ENCODE results near the gene NBAS.

NBAS gene

DNA sequence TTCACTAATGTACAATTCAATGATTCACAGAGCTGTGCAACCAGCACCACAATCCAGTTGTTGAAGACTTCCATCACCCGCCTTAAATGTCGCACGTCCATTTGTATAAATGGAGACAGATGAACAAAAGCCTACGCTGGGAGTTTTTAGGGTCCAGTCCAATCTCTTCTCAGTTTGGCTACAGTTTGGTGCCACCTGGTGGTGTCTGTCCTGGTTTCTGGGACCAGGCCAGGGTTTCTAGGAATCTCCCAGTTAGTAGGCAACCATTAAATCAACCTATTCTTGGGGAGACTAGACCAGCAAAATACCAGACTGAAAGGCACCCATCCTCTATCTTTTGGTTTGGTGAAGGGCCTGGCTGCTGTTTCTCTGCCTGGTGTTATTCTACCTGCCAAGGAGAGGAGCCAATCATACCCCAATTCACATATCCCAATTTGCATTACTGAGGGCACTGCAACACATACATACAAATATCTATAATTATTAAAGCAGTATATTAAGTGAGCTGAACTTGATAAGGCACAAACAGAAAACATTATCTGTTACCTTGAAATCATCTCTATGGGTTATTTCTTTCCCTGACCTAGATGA is 27.3 kb upstream of the NBAS start:
- DNase-seq, result peak; percentile 19

GRCh38 chr2:15584767-15585469 is 23.8 kb upstream of the NBAS start:
- no peak for DNase-seq

- DNase-seq, result no peak
Observed at GRCh38 chr2:15584316-15584715, 23.2 kb upstream of the NBAS start.

DNA sequence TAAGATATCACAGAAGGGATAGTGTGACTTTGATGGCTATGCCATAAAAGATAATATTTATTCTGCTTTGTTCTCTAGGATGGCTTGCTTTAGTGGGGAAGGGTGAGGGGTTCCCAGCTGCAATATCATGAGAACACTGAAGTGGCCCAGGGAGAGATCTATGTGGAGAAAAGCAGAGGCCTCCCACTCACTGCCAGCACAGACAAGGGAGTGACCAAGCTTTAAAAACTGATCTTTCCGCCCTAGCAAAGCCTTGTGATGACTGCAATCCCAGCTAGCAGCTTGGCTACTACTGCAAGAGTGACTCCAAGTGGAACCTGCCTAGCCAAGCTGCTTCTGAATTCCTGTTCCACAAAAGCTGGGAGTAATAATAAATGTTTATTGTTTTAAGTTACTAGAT is 22.7 kb upstream of the NBAS start:
- no peak for DNase-seq

DNA sequence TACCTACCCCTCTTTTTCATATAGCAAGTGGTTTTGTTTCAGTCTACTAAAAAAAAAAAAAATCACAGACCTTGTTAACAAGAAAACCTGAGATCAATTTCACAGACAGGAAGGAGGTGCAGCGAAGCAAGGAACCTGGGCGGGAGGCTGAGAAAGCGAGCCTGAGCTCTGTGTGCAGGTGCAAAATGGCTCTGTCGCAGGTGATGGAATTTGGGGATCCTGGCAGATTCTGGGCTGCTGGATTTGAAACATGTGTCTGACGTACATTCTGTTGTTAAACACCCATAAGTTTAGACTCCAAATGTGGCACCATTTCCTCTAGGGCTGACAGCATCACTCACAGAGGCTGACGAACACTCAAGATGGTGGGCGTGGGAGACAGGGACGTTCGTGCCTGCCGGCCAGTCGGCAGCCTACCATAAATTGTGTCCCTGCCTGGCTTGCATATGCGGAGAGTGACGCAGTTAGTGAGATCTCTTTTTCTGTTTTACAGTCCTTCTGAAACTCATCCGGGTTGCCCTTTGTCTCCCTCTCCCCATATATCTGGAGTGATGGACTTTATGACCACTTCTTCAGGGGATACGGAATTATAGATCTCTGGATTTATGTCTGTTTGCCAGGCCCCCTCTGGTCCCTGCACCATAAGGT is 21.7 kb upstream of the NBAS start:
- DNase-seq, result no peak

- no peak for DNase-seq
Observed at GRCh38 chr2:15580451-15580850, 19.3 kb upstream of the NBAS start.

DNA sequence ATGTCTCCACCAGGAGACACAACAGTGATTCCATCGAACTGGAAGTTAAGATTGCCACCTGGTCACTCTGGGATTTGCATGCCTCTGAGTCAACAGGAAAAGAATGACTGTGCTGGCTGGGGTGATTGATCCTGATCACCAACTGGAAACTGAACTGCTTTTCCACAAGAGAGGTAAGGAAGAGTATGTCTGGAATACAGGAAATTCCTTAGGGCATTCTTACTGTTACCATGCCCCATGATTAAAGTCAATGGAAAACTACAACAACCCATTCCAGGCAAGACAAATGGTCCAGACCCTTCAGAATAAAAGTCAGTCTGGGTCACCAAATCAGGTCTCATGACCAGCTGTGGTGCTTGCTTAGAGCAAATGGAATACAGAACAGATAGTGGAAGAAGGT is 18.5 kb upstream of the NBAS start:
- no peak for DNase-seq

DNA sequence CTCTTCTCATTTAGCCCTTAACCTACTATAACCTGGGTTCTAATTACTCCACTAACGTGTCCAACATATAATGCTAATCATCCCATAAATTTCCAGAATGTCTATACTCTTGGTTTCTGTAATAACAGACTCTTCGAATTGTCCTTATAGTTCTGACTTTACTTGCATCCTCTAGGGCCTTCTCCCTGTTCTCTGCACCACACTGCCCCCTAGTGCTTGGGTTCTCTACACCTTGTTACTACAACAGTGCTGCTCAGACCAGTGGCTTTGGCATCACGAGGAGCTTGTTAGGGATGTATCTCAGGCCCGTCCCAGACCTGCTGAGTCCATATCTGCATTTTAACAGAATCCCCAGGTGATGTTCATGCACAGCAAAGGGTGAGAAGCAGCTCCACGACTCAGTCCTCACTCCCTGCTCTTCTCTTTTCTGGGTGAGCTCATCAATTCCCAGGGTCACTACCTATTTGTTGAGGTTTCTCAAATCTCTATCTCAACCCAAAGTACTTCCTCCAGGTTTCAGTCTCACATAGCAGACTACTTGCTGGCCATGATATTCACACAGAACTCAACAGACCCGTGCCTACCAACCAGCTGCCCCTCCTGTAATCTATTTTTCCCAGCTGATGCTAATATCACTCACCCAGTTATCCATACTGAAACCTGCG is 16.1 kb upstream of the NBAS start:
- peak; percentile 91 for DNase-seq

GRCh38 chr2:15571729-15572128 is 10.6 kb upstream of the NBAS start:
- no peak for DNase-seq

GRCh38 chr2:15570104-15570503 is 9.0 kb upstream of the NBAS start:
- DNase-seq, result no peak

GRCh38 chr2:15568874-15569273 is 7.7 kb upstream of the NBAS start:
- DNase-seq, result no peak

DNA sequence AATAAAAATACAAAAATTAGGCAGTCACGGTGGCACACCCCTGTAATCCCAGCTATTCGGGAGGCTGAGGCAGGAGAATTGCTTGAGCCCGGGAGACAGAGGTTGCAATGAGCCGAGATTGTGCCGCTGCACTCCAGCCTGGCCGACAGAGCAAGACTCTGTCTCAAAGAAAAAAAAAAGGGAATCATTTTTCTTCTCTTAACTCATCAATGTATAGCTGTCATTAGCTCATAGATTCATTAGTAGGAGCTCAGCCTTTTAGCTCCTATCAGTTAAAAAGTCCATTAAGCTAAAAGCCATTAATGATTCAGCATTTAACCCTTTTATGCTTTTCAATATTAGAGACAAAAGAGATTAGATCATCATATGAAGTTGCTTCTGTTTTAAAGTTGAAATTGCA is 5.8 kb upstream of the NBAS start:
- no peak for DNase-seq

DNA sequence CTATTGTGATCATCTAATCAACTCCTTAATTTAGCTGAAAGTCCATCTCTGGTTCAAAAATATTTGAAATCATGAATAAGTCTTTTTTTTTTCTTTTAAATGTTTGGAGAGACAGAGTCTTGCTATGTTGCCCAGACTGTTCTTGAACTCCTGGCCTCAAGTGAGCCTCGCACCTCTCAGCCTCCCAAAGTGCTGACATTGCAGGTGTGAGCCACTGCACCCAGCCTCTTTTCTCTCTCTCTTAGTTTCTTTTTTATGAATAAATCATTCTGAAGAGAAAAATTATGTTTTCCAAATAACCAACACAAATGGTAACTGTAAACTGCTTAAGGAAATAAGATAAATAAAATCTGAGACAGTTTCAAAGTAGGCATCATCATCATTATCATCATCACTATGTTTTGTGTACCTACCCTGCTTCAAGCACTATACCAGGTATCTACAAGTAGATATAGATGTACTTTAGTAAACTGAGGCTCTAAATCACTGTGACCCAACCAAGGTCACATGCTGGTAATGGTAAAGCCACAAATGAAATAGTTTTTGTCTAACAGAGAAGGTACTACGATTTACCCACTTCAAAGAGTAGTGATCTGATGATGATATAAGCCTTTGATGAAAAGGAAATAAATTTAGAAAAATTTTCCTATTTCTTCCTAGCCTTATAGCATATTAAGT is 5.0 kb upstream of the NBAS start:
- no peak for DNase-seq

GRCh38 chr2:15565392-15565791 is 4.3 kb upstream of the NBAS start:
- no peak for DNase-seq

DNA sequence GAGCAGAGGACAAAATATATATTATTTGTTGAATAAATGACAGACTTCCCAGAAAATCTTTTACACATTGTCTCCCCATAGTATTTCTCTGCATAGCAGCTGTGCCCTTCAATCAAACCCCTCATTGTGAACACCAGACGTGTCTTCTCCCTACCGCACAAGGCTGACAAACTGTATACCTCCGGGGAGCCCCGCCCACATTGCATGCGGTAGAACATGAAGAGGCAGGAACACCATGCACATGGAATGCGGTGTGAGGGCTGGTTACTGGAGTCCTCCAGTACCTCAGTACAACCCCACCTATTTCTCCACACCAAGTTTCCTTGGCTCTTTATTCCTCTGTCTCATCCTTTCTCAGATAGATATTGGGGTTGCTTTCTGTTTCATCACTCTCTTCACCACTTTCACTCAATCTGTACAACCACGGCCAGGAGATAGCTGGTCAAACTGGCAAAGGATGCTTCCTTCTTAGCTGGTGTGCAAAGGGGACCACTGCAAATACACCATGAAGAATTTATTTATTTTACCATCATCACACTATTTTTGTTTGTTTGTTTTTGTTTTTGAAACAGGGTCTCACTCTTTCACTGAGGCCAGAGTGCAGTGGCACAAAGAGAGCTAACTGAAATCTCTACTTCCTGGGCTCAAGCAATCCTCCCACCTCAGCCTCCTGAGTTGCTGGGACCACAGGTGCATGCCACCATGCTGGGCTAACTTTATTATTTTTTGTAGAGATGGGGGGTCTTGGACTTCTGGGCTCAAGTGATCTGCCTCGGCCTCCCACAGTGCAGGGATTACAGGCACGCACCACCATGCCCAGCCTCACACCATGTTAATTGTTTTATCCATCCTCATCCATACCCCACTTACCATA is 2.3 kb upstream of the NBAS start:
- no peak for DNase-seq

- no peak for DNase-seq
Observed at GRCh38 chr2:15562354-15563031, 1.4 kb upstream of the NBAS start.

DNA sequence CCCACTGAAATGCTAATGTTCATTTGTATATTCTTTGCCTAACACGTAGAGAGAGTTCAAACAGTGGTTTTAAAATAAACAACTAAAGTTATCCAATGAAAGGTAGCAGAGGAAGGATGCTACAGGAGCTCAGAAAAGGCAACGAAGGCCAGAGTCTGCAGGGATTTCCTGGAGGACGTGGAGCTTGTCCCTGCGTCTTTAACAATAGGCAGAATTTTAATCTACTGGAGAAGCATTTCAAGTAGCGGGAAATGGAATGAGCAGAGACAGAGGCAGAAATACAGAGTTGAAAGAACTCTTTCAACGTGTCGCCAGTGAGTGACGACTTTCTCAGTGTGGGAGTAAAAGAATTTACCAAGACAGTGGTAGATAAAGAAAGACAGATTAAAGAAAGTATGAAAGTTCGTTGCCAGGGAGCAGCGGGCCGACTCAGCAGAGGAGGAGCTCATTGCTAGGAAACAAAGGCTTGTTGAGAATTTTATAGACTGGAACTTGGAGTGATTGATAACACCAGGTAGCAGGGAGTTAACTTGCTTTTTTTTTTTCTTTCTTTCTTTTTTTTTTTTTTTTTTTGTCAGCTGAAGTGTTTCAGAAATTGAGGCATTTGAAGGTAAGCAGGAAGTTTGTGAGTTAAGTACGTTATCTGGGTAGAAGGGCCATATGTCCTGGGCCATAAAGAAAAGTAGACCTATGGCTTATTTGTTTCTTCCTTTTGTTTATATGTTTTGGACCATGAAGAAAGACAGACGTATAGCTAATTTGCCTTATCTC is 625 bp upstream of the NBAS start:
- DNase-seq, result peak; percentile 21

DNA sequence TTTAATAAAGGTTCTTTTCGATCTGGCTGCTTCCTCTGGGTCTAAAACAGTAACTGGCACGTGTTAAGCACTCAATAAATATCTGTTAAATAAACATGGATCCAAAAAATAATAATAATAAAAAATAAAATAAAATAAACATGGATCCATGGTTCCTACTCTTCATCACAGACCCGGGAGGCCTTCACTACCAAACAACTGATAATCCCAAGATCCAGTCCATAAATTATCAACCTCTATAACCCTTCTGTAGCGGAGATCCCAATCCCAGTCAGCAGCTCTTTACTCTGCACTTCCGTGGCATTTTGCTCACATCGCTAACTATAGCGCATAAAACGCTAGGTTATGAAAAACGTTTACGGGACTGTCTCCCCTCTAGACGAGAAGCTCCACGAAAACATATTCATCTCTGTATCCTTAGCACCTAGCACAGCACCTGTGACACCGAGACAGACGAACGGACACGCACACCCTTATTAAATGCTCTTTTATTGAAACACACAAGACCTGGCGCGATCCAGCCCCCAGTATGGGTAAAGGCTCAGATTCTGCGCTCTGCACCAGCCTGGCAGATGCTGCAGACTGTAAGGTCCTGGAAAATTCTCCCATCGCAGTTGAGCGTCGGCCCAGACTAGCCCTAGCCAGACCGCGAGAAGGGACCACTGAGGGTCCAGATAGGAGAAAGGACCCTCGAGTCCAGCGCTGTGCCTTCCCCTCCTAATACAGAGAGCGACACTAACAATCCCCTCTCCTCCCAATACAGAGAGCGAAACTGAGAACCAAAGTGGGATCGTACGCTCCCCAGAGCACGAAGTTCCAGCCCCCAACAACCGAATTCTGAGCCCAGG is 770 bp downstream of the NBAS start:
- DNase-seq, result no peak

DNA sequence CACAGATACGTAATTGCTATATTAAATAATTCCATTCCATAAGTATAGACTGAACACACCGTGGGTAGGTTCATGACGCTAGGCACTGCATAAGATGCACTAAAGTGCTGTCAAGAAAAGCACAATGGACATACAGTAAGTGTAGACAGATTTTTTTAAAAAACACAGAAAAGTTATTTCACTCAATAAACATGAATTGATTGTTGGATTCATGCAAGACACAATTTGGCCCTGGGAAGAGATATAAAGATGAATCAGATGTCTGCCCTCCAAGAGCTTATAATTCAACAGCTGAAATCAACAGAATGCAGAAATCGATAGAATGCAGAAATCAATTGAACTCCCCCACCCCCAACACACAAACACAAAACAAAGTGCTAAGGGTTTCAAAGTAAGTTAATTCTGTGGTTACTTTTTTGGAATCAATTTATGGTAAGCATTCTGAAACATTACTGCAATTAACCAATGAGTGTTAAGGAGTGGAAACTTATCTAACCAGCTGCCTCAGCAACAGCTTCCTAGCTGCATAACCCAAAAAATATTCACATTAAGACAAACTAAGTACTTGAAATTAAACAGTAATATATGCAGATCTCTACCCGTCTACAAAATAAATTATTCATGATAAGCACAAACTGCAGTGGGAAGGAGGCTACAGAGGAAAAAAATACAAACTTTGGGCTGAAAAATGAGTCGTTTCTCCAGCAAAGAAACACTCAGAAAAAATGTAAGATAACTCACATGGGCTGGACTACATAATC is 1.6 kb downstream of the NBAS start:
- no peak for DNase-seq

All from CD4-positive, alpha-beta T cell treated with Interleukin-6 for 4 hours (primary cell).